Hypothalamus (tissue), 51 donors: ENCODE data around the gene GALNT2.

Experiments
- DNase-seq, 51 donors: peaks; one replicate each; lab custom pipeline; 2025; lab: John Stamatoyannopoulos, UW

Gene GALNT2

GRCh38 chr1:230199034-230199433 is 132.0 kb downstream of the GALNT2 start:
- DNase-seq, result no peak

- no peak for DNase-seq
Observed at GRCh38 chr1:230199554-230199953, 132.5 kb downstream of the GALNT2 start.

GRCh38 chr1:230200276-230200675 is 133.2 kb downstream of the GALNT2 start:
- DNase-seq, result no peak

GRCh38 chr1:230201445-230201844 is 134.4 kb downstream of the GALNT2 start:
- DNase-seq, result no peak

- no peak for DNase-seq
Observed at GRCh38 chr1:230204842-230205241, 137.8 kb downstream of the GALNT2 start.

GRCh38 chr1:230205719-230206198 is 138.7 kb downstream of the GALNT2 start:
- DNase-seq, result no peak

- DNase-seq, result no peak
Observed at GRCh38 chr1:230206207-230206606, 139.2 kb downstream of the GALNT2 start.

GRCh38 chr1:230206976-230207375 is 139.9 kb downstream of the GALNT2 start:
- DNase-seq, result no peak

- no peak for DNase-seq
Observed at GRCh38 chr1:230207598-230207997, 140.6 kb downstream of the GALNT2 start.

- DNase-seq, result no peak
Observed at GRCh38 chr1:230208619-230209261, 141.7 kb downstream of the GALNT2 start.

- no peak for DNase-seq
Observed at GRCh38 chr1:230210326-230210980, 143.4 kb downstream of the GALNT2 start.

GRCh38 chr1:230210981-230211336 is 143.9 kb downstream of the GALNT2 start:
- DNase-seq, result no peak

- no peak for DNase-seq
Observed at GRCh38 chr1:230211436-230212145, 144.6 kb downstream of the GALNT2 start.

- peak in 7 of 51 donors; percentile 25 to 45 (median 35) for DNase-seq
Observed at GRCh38 chr1:230212405-230212936, 145.4 kb downstream of the GALNT2 start.

- peak in 36 of 51 donors; percentile 10 to 73 (median 42) for DNase-seq
Observed at GRCh38 chr1:230215031-230215430, 148.0 kb downstream of the GALNT2 start.

GRCh38 chr1:230215529-230215928 is 148.5 kb downstream of the GALNT2 start:
- no peak for DNase-seq

- DNase-seq, result no peak
Observed at GRCh38 chr1:230216896-230217295, 149.9 kb downstream of the GALNT2 start.

- no peak for DNase-seq
Observed at GRCh38 chr1:230218667-230219066, 151.6 kb downstream of the GALNT2 start.

GRCh38 chr1:230219174-230220067 is 152.4 kb downstream of the GALNT2 start:
- DNase-seq, result no peak

- no peak for DNase-seq
Observed at GRCh38 chr1:230220478-230220877, 153.4 kb downstream of the GALNT2 start.
